ENCODE measurements around the gene KRTAP4-2. TPM values are rescaled to one million over a fixed set of nuclear protein-coding genes. Genes with fewer than 3 reads are reported as not detected.

Gene KRTAP4-2
- total and polyA plus RNA-seq, 9 donors: not detected

DNA sequence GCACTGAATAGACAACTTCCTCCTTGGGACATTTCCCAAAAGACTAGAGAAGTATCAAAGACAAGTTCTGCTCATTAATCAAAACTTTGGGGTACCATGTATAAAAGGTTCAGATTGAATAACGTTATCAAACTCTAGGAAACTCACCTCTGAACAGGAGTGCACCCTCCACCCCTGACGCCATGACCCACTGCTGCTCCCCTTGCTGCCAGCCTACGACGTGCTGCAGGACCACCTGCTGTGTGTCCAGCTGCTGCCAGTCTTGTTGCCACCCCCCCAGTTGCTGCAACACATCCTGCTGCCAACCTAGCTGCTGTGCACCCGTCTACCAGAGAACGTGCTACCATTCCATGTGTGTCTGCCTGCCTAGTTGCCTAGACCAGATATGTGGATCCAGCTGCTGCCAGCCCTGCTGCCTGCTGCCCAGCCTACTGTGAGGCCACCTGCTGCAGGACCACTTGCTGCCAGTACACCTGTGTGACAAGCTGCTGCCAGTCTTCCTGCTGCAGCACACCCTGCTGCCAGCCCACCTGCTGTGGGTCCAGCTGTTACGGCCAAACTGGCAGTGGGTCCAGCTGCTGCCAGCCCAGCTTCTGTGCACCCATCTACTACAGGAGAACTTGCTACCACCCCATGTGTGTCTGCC, 34.6 kb upstream of the KRTAP4-2 start:
- intact Hi-C loops (cut with DNase I): no loop called here
- TF ChIP-seq POLR2A (IDR thresholded peaks at IDR 0.05) (no peak), EP300 (IDR thresholded peaks at IDR 0.05) (no peak)
- TF ChIP-seq, protein P1, sequence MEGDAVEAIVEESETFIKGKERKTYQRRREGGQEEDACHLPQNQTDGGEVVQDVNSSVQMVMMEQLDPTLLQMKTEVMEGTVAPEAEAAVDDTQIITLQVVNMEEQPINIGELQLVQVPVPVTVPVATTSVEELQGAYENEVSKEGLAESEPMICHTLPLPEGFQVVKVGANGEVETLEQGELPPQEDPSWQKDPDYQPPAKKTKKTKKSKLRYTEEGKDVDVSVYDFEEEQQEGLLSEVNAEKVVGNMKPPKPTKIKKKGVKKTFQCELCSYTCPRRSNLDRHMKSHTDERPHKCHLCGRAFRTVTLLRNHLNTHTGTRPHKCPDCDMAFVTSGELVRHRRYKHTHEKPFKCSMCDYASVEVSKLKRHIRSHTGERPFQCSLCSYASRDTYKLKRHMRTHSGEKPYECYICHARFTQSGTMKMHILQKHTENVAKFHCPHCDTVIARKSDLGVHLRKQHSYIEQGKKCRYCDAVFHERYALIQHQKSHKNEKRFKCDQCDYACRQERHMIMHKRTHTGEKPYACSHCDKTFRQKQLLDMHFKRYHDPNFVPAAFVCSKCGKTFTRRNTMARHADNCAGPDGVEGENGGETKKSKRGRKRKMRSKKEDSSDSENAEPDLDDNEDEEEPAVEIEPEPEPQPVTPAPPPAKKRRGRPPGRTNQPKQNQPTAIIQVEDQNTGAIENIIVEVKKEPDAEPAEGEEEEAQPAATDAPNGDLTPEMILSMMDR (IDR thresholded peaks at IDR 0.05): no peak
- no peak overlapping the region for H3K27ac ChIP-seq
- H3K36me3 ChIP-seq: no peaks in the 10 kb centered on the region
- H3K4me1 ChIP-seq (ENCODE audit: insufficient read depth): no peaks in the 10 kb centered on the region
- H3K9me3 ChIP-seq: no peaks in the 10 kb centered on the region
- H3K4me3 ChIP-seq: no peak overlapping the region
- no peak for DNase-seq
- 56 to 73% (median 63%) methylated on average over 7 of the region's 7 CpGs for WGBS, 3 donors
- no peaks in the 10 kb centered on the region for H3K27me3 ChIP-seq

DNA sequence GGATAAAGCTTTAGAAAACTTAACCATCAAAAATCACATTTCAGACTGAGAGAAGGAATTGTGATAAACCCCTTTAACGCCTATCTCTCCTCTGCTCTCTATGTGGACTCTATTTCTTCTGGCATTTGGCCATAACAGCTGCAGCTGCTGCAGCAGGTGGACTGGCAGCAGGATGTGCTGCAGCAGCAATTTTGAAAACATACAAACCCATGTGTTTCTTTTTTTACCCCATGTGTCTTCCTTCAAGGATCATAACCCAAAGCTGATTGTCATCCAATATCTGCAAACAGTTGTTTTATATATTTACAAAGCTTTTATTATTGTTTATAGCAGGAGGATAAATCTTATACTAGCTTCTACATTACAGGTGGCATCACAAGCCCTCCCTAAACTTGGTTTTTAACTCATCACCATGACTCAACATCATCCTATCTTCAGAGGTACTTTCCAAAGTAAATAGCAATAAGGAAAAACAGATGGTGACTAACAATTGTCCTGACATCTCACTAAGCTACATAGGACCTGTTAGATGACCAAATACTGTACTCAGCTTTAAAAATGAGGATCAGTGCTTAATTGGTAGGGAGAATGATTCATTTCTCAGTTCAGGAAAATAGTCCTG, 33.9 kb upstream of the KRTAP4-2 start:
- intact Hi-C loops (cut with DNase I): no loop called here
- Histone ChIP-seq H3K4me1 (ENCODE audit: insufficient read depth) (no peaks in the 10 kb centered on the region), H3K27me3 (no peaks in the 10 kb centered on the region), H3K27ac (no peak overlapping the region), H3K4me3 (no peak overlapping the region), H3K9me3 (no peaks in the 10 kb centered on the region), H3K36me3 (no peaks in the 10 kb centered on the region)
- DNase-seq: no peak
- WGBS, 3 donors: 2 to 14% (median 4%) methylated on average over 1 of the region's 1 CpG
- TF ChIP-seq, protein P1 (IDR thresholded peaks at IDR 0.05): no peak
- no peak for TF ChIP-seq EP300 (IDR thresholded peaks at IDR 0.05)
- TF ChIP-seq POLR2A (IDR thresholded peaks at IDR 0.05): no peak

DNA sequence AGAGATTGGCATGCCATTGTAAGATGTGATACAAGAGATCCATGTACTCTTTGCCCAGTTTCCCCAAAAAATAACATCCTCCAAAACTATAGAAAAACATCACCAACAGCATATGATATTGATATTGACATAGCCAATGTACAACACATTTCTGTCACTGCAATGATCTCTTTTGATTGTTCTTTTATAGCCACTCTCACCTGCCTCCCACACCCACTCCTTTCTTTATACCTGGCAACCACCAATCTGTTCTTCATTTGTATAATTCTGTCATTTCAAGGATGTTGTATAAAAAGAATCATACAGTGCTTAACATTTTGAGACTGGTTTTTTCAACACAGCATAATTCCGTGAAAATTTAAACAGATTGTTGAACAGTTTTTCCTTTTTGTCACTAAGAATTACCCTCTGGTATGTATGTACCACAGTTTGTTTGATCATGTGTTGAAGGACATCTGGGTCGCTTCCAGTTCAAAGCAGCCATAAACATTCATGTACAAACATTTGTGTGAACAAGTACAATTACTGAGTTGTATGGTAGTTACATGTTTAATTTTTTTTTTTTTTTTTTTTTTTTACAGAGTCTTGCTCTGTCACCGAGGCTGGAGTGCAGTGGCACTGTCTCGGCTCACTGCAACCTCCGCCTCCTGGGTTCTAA, 21.5 kb upstream of the KRTAP4-2 start:
- H3K9me3 ChIP-seq: no peaks in the 10 kb centered on the region
- intact Hi-C loops (cut with DNase I): no loop called here
- 71 to 83% (median 78%) methylated on average over 5 of the region's 5 CpGs for WGBS, 3 donors

DNA sequence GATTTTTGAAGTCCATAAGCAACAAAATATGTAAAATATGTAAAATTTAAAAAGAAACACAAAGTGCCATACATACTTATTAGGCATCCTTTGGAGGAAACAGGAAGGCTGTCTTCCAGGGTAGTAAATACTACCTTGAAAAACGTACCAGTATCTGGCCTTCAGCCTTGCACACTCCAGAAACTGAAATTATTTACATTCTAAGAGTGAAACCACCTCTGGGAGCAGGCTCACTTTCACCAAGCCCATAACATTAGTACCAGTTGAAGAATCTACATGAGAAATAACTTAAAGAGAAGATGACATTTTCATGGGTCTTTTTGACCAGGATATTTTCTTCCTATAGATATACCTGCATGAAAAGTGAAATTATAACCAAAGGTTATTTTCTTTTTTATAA, 18.0 kb upstream of the KRTAP4-2 start:
- Histone ChIP-seq H3K27ac (no peak overlapping the region), H3K36me3 (no peaks in the 10 kb centered on the region), H3K27me3 (no peaks in the 10 kb centered on the region), H3K9me3 (no peaks in the 10 kb centered on the region), H3K4me1 (ENCODE audit: insufficient read depth) (no peaks in the 10 kb centered on the region), H3K4me3 (no peak overlapping the region)
- TF ChIP-seq, protein P1 (IDR thresholded peaks at IDR 0.05): no peak
- TF ChIP-seq EP300 (IDR thresholded peaks at IDR 0.05) (no peak), POLR2A (IDR thresholded peaks at IDR 0.05) (no peak)
- WGBS, 3 donors: 0 to 11% (median 0%) methylated on average over 1 of the region's 1 CpG
- intact Hi-C loops (cut with DNase I): no loop called here
- no peak for DNase-seq

More for the DNA sequence above, 21.5 kb upstream of the KRTAP4-2 start:
- Histone ChIP-seq H3K4me1 (ENCODE audit: insufficient read depth) (no peaks in the 10 kb centered on the region), H3K27ac (no peak overlapping the region), H3K36me3 (no peaks in the 10 kb centered on the region), H3K27me3 (no peaks in the 10 kb centered on the region), H3K4me3 (no peak overlapping the region)
- DNase-seq: no peak
- no peak for TF ChIP-seq EP300 (IDR thresholded peaks at IDR 0.05)
- TF ChIP-seq POLR2A (IDR thresholded peaks at IDR 0.05): no peak
- TF ChIP-seq, protein P1 (IDR thresholded peaks at IDR 0.05): no peak
